NCI-H1436 (cell line): ENCODE data around the gene UBE2R2.

Experiments used
- DNase-seq: peaks from one replicate; lab custom pipeline; 2025; lab: John Stamatoyannopoulos, UW

UBE2R2 gene

GRCh38 chr9:33884856-33885701, 68.1 kb downstream of the UBE2R2 start:
- DNase-seq = peak; percentile 18

GRCh38 chr9:33885948-33886347, 69.0 kb downstream of the UBE2R2 start:
- no peak for DNase-seq

- no peak for DNase-seq
Observed at GRCh38 chr9:33893861-33894260, 76.9 kb downstream of the UBE2R2 start.

GRCh38 chr9:33894316-33894715, 77.4 kb downstream of the UBE2R2 start:
- DNase-seq = no peak

- no peak for DNase-seq
Observed at GRCh38 chr9:33903157-33903780, 86.3 kb downstream of the UBE2R2 start.

- DNase-seq = no peak
Observed at GRCh38 chr9:33905137-33905536, 88.2 kb downstream of the UBE2R2 start.

GRCh38 chr9:33906769-33907168, 89.8 kb downstream of the UBE2R2 start:
- no peak for DNase-seq

GRCh38 chr9:33907347-33907746, 90.4 kb downstream of the UBE2R2 start:
- DNase-seq = no peak

- no peak for DNase-seq
Observed at GRCh38 chr9:33908114-33908513, 91.2 kb downstream of the UBE2R2 start.

GRCh38 chr9:33908749-33909148, 91.8 kb downstream of the UBE2R2 start:
- no peak for DNase-seq

GRCh38 chr9:33913541-33913940, 96.6 kb downstream of the UBE2R2 start:
- no peak for DNase-seq

- no peak for DNase-seq
Observed at GRCh38 chr9:33914887-33915628, 98.1 kb downstream of the UBE2R2 start.

GRCh38 chr9:33917036-33917435, 100.1 kb downstream of the UBE2R2 start:
- DNase-seq = no peak

- no peak for DNase-seq
Observed at GRCh38 chr9:33919276-33919897, 102.4 kb downstream of the UBE2R2 start.

- no peak for DNase-seq
Observed at GRCh38 chr9:33921967-33922895, 105.3 kb downstream of the UBE2R2 start.

- no peak for DNase-seq
Observed at GRCh38 chr9:33923079-33923478, 106.1 kb downstream of the UBE2R2 start.

GRCh38 chr9:33923998-33924701, 107.2 kb downstream of the UBE2R2 start:
- no peak for DNase-seq

- DNase-seq = no peak
Observed at GRCh38 chr9:33924978-33925797, 108.2 kb downstream of the UBE2R2 start.

- no peak for DNase-seq
Observed at GRCh38 chr9:33926746-33927485, 110.0 kb downstream of the UBE2R2 start.
